Measurements from ENCODE around the gene ESYT2.

DNA sequence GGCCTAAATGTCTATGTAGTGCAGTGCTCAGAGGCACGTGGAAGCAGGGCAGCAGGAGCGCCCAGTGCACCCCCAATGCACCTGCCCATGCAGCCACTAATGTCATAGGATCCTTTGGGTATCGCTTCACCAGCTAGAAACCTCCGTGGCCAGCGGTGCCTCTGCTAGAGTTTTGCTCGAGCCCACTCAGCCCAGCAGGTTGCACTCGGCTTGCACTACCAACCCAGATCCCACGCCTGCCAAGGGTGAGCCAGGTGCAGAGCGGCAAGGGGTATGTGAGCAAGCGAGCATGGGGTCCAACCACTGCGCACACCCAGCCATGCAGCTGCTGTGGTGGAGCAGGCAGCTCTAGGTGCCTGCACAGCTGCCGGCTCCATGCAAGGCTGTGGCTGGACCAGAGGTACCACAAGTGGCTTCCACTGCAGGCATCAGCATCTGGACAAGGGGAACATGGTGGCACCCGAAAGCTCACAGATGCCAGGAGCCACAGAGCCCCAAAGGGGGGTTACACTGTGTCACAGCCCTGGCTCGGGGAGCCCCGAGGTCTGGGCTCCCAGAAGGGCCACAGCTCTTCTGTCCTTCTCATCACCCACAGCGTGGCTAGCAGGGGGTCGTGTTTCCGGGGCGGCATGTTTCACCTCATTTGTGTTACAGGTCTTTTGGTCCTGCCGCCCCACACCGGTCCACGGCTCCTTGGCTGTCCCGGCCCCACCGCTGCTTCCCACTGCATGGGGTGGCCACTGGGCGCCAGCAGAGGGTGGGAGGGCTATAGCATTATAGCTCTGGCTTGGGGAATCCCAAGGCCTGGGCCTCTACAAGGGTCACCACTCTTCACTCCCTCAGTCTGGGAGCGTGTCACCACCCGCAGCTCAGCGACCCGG is 122.4 kb downstream of the ESYT2 start:
- no peak for TF ChIP-seq RAD21 (IDR thresholded peaks at IDR 0.05; ENCODE audit: low read depth)
- TF ChIP-seq POLR2AphosphoS5 (IDR thresholded peaks at IDR 0.05; ENCODE audit: low read depth, low read length): no peak
- no peak for TF ChIP-seq ZFX (IDR thresholded peaks at IDR 0.05)
- no peak for TF ChIP-seq SIN3A (IDR thresholded peaks at IDR 0.05; ENCODE audit: low read depth)
- TF ChIP-seq, protein P1, sequence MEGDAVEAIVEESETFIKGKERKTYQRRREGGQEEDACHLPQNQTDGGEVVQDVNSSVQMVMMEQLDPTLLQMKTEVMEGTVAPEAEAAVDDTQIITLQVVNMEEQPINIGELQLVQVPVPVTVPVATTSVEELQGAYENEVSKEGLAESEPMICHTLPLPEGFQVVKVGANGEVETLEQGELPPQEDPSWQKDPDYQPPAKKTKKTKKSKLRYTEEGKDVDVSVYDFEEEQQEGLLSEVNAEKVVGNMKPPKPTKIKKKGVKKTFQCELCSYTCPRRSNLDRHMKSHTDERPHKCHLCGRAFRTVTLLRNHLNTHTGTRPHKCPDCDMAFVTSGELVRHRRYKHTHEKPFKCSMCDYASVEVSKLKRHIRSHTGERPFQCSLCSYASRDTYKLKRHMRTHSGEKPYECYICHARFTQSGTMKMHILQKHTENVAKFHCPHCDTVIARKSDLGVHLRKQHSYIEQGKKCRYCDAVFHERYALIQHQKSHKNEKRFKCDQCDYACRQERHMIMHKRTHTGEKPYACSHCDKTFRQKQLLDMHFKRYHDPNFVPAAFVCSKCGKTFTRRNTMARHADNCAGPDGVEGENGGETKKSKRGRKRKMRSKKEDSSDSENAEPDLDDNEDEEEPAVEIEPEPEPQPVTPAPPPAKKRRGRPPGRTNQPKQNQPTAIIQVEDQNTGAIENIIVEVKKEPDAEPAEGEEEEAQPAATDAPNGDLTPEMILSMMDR (IDR thresholded peaks at IDR 0.05 in 2 of 3, conservative IDR thresholded peaks at IDR 0.05 in 1 of 3; ENCODE audit: borderline replicate concordance in 1 of 3, insufficient read depth in 1 of 3, low read depth in 2 of 3, low read length in 2 of 3): no peak
- TF ChIP-seq POLR2A (IDR thresholded peaks at IDR 0.05; ENCODE audit: borderline replicate concordance, extremely low read depth, insufficient read depth, insufficient read length): no peak
- TF ChIP-seq EZH2 (IDR thresholded peaks at IDR 0.05): no peak
- TF ChIP-seq YY1 (IDR thresholded peaks at IDR 0.05; ENCODE audit: extremely low read depth, insufficient replicate concordance, low read depth, low read length): no peak
- TF ChIP-seq, protein P2, sequence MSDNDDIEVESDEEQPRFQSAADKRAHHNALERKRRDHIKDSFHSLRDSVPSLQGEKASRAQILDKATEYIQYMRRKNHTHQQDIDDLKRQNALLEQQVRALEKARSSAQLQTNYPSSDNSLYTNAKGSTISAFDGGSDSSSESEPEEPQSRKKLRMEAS (IDR thresholded peaks at IDR 0.05): no peak

All from HCT116 (cell line).